Psoas muscle (tissue), 8 donors: ENCODE measurements around the gene OR6C3. TPM values are rescaled to one million over a fixed set of nuclear protein-coding genes. Genes with fewer than 3 reads are reported as not detected.

Experiments
- ATAC-seq, 4 donors: fragments of 200-7000 bp; cut with Tn5 transposase; one replicate each; pipeline ENCODE4 v1.9.1; 2020; ENCODE audit warnings: moderate library complexity in 3 of 4, mild to moderate bottlenecking in 2 of 4
- DNase-seq, 2 donors: peaks; one replicate each; pipeline ENCODE4 v3.0.0-alpha.2; 2020
- H3K27ac ChIP-seq: fragments of 200-600 bp; one replicate; pipeline ENCODE4 v1.8.0; 2022
- H3K27me3 ChIP-seq, 3 donors: fragments of 200-600 bp in 1 of 3; one replicate each; pipeline versions ENCODE4 v1.6.1 to v1.8.0; 2013 to 2022; ENCODE audit warnings: low read length in 2 of 3, mild to moderate bottlenecking in 2 of 3, moderate library complexity in 1 of 3; ENCODE audit not compliant: insufficient read depth in 3 of 3
- H3K36me3 ChIP-seq, 2 donors: fragments of 200-600 bp in 1 of 2; one replicate each; pipeline versions ENCODE4 v1.6.1 to v1.8.0; 2013 to 2022; ENCODE audit warnings: low read depth in 1 of 2, mild to moderate bottlenecking in 1 of 2, moderate library complexity in 1 of 2; ENCODE audit not compliant: insufficient read depth in 1 of 2
- H3K4me1 ChIP-seq: fragments of 200-600 bp; one replicate; pipeline ENCODE4 v1.8.0; 2022
- H3K4me3 ChIP-seq: fragments of 200-600 bp; one replicate; pipeline ENCODE4 v1.8.0; 2022; ENCODE audit warnings: mild to moderate bottlenecking
- H3K9me3 ChIP-seq: fragments of 200-600 bp; one replicate; pipeline ENCODE4 v1.8.0; 2022
- WGBS, 3 donors: extraction: QIAGEN DNeasy Blood & Tissue Kit; methylation state at CpG; one replicate each; pipeline versions ENCODE4 v1.1.6 to v1.1.7; 2013; 5-methylcytosine and 5-hydroxymethylcytosine counted together
- intact Hi-C, 2 donors: fragments of 100-400 bp; cut with DNase I; formaldehyde crosslinking; loops; one replicate each; pipeline versions ENCODE4 v1.11.0 to v1.14.2; 2022
- long read RNA-seq, 2 donors: library from polyadenylated mRNA; unstranded; transcript quantifications; one replicate each; pipeline ENCODE4 v2.0.0, GENCODE V29; 2021
- polyA plus RNA-seq, 3 donors: library from polyadenylated mRNA; stranded (reverse); fragments of 200-250 nt; gene quantifications; one replicate each; pipeline ENCODE4 v1.2.3, GENCODE V29; 2013
- total RNA-seq, 4 donors: library from RNA; stranded (reverse); fragmentation: NEBNext Ultra II Directional in 2 of 4; extraction: Animal tissue kit (Norgen Biotek cat#: 25700) in 2 of 4; gene quantifications; one replicate each; pipeline versions ENCODE4 v1.2.1 to v1.2.4, GENCODE V29; 2021 to 2023
- TF ChIP-seq, protein P1 (sequence below): fragments of 200-600 bp; IDR thresholded peaks from one replicate; pipeline ENCODE4 v1.8.0; 2022; ENCODE audit warnings: antibody characterized with exemption
- donor health status: healthy with polysubstance abuse.
- donor health status: DM: no; HTN: no; CAD: no; lungs with moderate emphysema.
- donor health status: Bipolar disorder and iron deficiency.
- donor health status: healthy.
- donor health status: DM: yes; HTN: yes; CAD: no.
- donor health status: DM: no; HTN: no; CAD: no.
- donor health status: DM: no; HTN: no; CAD: no.
- donor health status: DM: yes; HTN: yes; CAD: no.

Gene OR6C3
- total RNA-seq, result not detected
- not detected for polyA plus RNA-seq
- long read RNA-seq, donor 1, result 0 reads
- long read RNA-seq, donor 2, result 0 reads

- DNase-seq (no peak), ATAC-seq (no peak)
- Histone ChIP-seq H3K27ac (no peak within 1 kb of the TSS), H3K36me3 (no peaks in the 10 kb centered on the region), H3K4me3 (no peak within 1 kb of the TSS), H3K9me3 (no peaks in the 10 kb centered on the region), H3K27me3 (no peaks in the 10 kb centered on the region), H3K4me1 (no peaks in the 10 kb centered on the region)
- TF ChIP-seq, protein P1, sequence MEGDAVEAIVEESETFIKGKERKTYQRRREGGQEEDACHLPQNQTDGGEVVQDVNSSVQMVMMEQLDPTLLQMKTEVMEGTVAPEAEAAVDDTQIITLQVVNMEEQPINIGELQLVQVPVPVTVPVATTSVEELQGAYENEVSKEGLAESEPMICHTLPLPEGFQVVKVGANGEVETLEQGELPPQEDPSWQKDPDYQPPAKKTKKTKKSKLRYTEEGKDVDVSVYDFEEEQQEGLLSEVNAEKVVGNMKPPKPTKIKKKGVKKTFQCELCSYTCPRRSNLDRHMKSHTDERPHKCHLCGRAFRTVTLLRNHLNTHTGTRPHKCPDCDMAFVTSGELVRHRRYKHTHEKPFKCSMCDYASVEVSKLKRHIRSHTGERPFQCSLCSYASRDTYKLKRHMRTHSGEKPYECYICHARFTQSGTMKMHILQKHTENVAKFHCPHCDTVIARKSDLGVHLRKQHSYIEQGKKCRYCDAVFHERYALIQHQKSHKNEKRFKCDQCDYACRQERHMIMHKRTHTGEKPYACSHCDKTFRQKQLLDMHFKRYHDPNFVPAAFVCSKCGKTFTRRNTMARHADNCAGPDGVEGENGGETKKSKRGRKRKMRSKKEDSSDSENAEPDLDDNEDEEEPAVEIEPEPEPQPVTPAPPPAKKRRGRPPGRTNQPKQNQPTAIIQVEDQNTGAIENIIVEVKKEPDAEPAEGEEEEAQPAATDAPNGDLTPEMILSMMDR, result no peak
- intact Hi-C loops, result no loop called here
- WGBS, 3 donors, result 86 to 100% (median 96%) methylated on average over 1 of the region's 1 CpG
Observed at GRCh38 chr12:55330446-55330845, at the start of gene OR6C3. OR6C3 (plus strand) TSS chr12:55330746; CDS start chr12:55331701, 955 bp downstream.

DNA sequence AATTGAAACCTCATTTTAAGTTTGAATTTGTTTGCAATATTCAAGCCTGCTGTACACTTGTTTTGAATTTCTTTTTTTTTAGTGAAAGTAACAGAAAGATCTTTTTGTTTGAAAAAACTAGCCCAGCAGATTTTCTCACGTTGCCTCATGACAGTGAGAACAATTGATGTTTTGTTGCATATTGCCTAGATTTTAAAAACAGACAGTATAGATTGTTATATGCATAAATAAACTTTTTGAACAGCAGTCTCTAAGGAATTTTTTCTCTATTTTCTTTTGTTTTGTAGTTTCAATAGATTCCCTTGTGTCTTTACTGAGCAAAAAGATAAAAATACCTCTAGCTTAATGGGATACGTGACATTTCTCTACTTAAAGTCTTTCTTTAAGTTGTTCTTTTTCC, 49.6 kb upstream of the OR6C3 start:
- Histone ChIP-seq H3K9me3 (no peaks in the 10 kb centered on the region), H3K36me3 (no peaks in the 10 kb centered on the region), H3K27me3 (peaks cover 0 to 3% (median 0%) of the 10 kb centered on the region in 3 donors), H3K4me3 (no peak overlapping the region), H3K27ac (no peak overlapping the region), H3K4me1 (no peaks in the 10 kb centered on the region)
- DNase-seq, result no peak
- intact Hi-C loops, result no loop called here
- no peak for ATAC-seq
- 29 to 45% (median 31%) methylated on average over 2 of the region's 2 CpGs for WGBS, 3 donors
- TF ChIP-seq, protein P1, result no peak

DNA sequence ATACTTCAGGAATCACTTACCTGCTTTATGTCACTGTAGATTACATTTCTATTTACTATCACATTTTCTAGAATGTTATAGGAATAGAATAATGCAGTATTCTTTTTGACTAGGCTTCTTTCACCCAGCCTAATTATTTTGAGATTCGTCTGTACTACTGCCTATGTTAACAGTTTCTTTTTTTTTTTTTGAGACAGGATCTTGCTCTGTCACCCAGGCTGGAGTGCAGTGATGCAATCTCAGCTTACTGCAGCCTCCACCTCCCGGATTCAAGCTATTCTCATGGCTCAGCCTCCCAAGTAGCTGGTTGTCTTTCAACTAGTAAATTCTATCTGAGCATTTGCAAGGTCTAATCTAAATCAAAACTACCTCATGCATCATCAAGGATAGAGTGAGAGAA, 40.5 kb upstream of the OR6C3 start:
- no peaks in the 10 kb centered on the region for H3K27me3 ChIP-seq
- WGBS, 3 donors, result 37 to 48% (median 43%) methylated on average over 2 of the region's 2 CpGs
- no peaks in the 10 kb centered on the region for H3K4me1 ChIP-seq
- H3K4me3 ChIP-seq, result no peak overlapping the region
- TF ChIP-seq, protein P1, result no peak
- no peak overlapping the region for H3K27ac ChIP-seq
- ATAC-seq (no peak), DNase-seq (no peak)
- intact Hi-C loops, result no loop called here
- no peaks in the 10 kb centered on the region for H3K36me3 ChIP-seq
- H3K9me3 ChIP-seq, result no peaks in the 10 kb centered on the region

GRCh38 chr12:55296469-55296868, 34.1 kb upstream of the OR6C3 start, which contains the start of gene OR6C6:
OR6C6 (minus strand) TSS chr12:55296569; CDS start chr12:55295232, 1,337 bp downstream.
- Histone ChIP-seq H3K27me3 (no peaks in the 10 kb centered on the region), H3K9me3 (no peaks in the 10 kb centered on the region), H3K4me1 (no peaks in the 10 kb centered on the region), H3K36me3 (no peaks in the 10 kb centered on the region), H3K4me3 (no peak within 1 kb of the TSS), H3K27ac (no peak within 1 kb of the TSS)
- ATAC-seq, result no peak
- DNase-seq, result no peak
- TF ChIP-seq, protein P1, result no peak
- intact Hi-C loops, result no loop called here
- WGBS, 3 donors, result 73 to 80% (median 75%) methylated on average over 2 of the region's 2 CpGs

DNA sequence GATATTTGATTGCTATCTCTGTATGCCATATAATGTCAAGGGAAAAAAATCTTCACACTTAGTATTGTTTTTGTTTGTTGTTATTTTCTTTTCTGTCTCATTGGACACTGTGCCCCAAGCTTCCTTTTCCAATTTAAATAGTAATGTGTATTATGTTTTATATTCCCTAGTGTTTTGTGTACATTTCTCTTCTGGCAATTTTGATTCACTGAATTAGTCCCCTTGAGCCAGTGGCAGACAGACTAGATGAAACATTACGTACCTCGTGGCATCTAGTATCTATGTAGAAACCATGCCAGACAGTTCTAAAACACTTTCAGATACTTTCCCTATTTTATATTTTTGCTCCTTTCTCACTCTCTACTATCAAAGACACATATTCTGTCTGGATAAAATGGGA, 16.5 kb upstream of the OR6C3 start, which contains the start of gene OR6C1:
Gene OR6C1, plus strand, starts transcription at position 301 of the 400 bp plus-strand sequence. CDS start 6,257 bp downstream, outside the sequence.
- Histone ChIP-seq H3K4me3 (no peak within 1 kb of the TSS), H3K4me1 (no peaks in the 10 kb centered on the region), H3K27ac (no peak within 1 kb of the TSS), H3K36me3 (no peaks in the 10 kb centered on the region), H3K9me3 (no peaks in the 10 kb centered on the region), H3K27me3 (no peaks in the 10 kb centered on the region)
- ATAC-seq (no peak), DNase-seq (no peak)
- TF ChIP-seq, protein P1, result no peak
- WGBS, 3 donors, result 69 to 79% (median 76%) methylated on average over 2 of the region's 2 CpGs
- intact Hi-C loops, result no loop called here
